Neural crest cell (in vitro differentiated cells): ENCODE data around the gene MEGF9. TPM values are rescaled to one million over a fixed set of nuclear protein-coding genes. Genes with fewer than 3 reads are reported as not detected.
"Not testable (repeated sequence)": the region's sequence is repeated elsewhere in the genome, so short reads cannot be mapped to it uniquely, and the experiment has no call there.

Experiments
- DNase-seq: peaks from one replicate; pipeline ENCODE4 v3.0.0; 2021; ENCODE audit warnings: low read depth, mixed read lengths, low spot score
- H3K27ac Mint-ChIP-seq: one replicate; pipeline ENCODE4 v1.8.0; 2021; ENCODE audit warnings: mild to moderate bottlenecking, mixed read lengths; ENCODE audit not compliant: unreplicated experiment
- H3K27me3 Mint-ChIP-seq: 2 replicates; pipeline ENCODE4 v1.8.0; 2021; ENCODE audit warnings: low read depth, mild to moderate bottlenecking, mixed read lengths
- H3K36me3 Mint-ChIP-seq: 2 replicates; pipeline ENCODE4 v1.8.0; 2021; ENCODE audit warnings: low read depth, mild to moderate bottlenecking, mixed read lengths
- H3K4me1 Mint-ChIP-seq: 2 replicates; pipeline ENCODE4 v1.8.0; 2021; ENCODE audit warnings: mixed read lengths
- H3K4me3 Mint-ChIP-seq: one replicate; pipeline ENCODE4 v1.8.0; 2021; ENCODE audit warnings: mild to moderate bottlenecking, mixed read lengths
- H3K9me3 Mint-ChIP-seq: 2 replicates; pipeline ENCODE4 v1.8.0; 2021; ENCODE audit warnings: mixed read lengths
- total RNA-seq: library from RNA; stranded (reverse); gene quantifications from 2 replicates; pipeline ENCODE4 v1.2.1, GENCODE V29; 2021
- TF ChIP-seq, protein P1 (sequence below): fragments of 200-600 bp; sonication (generic); conservative IDR thresholded peaks from 2 replicates; pipeline ENCODE4 v1.5.0; 2021; ENCODE audit warnings: antibody characterized with exemption, mild to moderate bottlenecking

MEGF9 gene
- total RNA-seq, 1 donor from 2014 or later = 22.2 TPM

GRCh38 chr9:120637919-120638318 is 76.4 kb downstream of the MEGF9 start:
- Mint-ChIP-seq H3K36me3 (peaks cover 33% of the 10 kb centered on the region), H3K27me3 (no peaks in the 10 kb centered on the region), H3K27ac (no peak overlapping the region), H3K4me3 (no peak overlapping the region), H3K4me1 (peaks cover 16% of the 10 kb centered on the region), H3K9me3 (peaks cover 19% of the 10 kb centered on the region)
- no peak for DNase-seq
- TF ChIP-seq, protein P1, sequence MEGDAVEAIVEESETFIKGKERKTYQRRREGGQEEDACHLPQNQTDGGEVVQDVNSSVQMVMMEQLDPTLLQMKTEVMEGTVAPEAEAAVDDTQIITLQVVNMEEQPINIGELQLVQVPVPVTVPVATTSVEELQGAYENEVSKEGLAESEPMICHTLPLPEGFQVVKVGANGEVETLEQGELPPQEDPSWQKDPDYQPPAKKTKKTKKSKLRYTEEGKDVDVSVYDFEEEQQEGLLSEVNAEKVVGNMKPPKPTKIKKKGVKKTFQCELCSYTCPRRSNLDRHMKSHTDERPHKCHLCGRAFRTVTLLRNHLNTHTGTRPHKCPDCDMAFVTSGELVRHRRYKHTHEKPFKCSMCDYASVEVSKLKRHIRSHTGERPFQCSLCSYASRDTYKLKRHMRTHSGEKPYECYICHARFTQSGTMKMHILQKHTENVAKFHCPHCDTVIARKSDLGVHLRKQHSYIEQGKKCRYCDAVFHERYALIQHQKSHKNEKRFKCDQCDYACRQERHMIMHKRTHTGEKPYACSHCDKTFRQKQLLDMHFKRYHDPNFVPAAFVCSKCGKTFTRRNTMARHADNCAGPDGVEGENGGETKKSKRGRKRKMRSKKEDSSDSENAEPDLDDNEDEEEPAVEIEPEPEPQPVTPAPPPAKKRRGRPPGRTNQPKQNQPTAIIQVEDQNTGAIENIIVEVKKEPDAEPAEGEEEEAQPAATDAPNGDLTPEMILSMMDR = no peak

- DNase-seq = no peak
- peaks cover 3% of the 10 kb centered on the region for H3K4me1 Mint-ChIP-seq
- H3K4me3 Mint-ChIP-seq = no peak overlapping the region
- no peaks in the 10 kb centered on the region for H3K27me3 Mint-ChIP-seq
- TF ChIP-seq, protein P1 = no peak
- no peak overlapping the region for H3K27ac Mint-ChIP-seq
- H3K9me3 Mint-ChIP-seq = peaks cover 19% of the 10 kb centered on the region
- peaks cover 35% of the 10 kb centered on the region for H3K36me3 Mint-ChIP-seq
Measured at GRCh38 chr9:120636194-120636957, 77.9 kb downstream of the MEGF9 start.

GRCh38 chr9:120635011-120635410 is 79.3 kb downstream of the MEGF9 start:
- no peak for DNase-seq
- Mint-ChIP-seq H3K27me3 (no peaks in the 10 kb centered on the region), H3K4me3 (no peak overlapping the region), H3K27ac (no peak overlapping the region), H3K36me3 (peaks cover 31% of the 10 kb centered on the region), H3K4me1 (peaks cover 8% of the 10 kb centered on the region), H3K9me3 (peaks cover 14% of the 10 kb centered on the region)
- TF ChIP-seq, protein P1 = no peak

- H3K27ac Mint-ChIP-seq = no peak overlapping the region
Measured at GRCh38 chr9:120630333-120630732, 83.9 kb downstream of the MEGF9 start.

GRCh38 chr9:120628925-120629497 is 85.3 kb downstream of the MEGF9 start:
- H3K27me3 Mint-ChIP-seq, DNase-seq, H3K4me3 Mint-ChIP-seq, H3K36me3 Mint-ChIP-seq, H3K9me3 Mint-ChIP-seq: not testable (repeated sequence)
- Mint-ChIP-seq H3K27ac (peak overlapping the region; percentile 67), H3K4me1 (peaks cover 32% of the 10 kb centered on the region)

More at GRCh38 chr9:120630333-120630732, 83.9 kb downstream of the MEGF9 start:
- peaks cover 26% of the 10 kb centered on the region for H3K4me1 Mint-ChIP-seq
- peaks cover 15% of the 10 kb centered on the region for H3K36me3 Mint-ChIP-seq
- H3K27me3 Mint-ChIP-seq = no peaks in the 10 kb centered on the region
- peaks cover 7% of the 10 kb centered on the region for H3K9me3 Mint-ChIP-seq
- no peak for DNase-seq
- TF ChIP-seq, protein P1 = no peak
- H3K4me3 Mint-ChIP-seq = no peak overlapping the region
